ENCODE measurements around the gene RTN4. TPM values are rescaled to one million over a fixed set of nuclear protein-coding genes. Genes with fewer than 3 reads are reported as not detected.
"Not testable (repeated sequence)": the region's sequence is repeated elsewhere in the genome, so short reads cannot be mapped to it uniquely, and the experiment has no call there.

RTN4 gene
- total RNA-seq, 4 donors from 2014 or later = 119 to 205 (median 154) TPM

DNA sequence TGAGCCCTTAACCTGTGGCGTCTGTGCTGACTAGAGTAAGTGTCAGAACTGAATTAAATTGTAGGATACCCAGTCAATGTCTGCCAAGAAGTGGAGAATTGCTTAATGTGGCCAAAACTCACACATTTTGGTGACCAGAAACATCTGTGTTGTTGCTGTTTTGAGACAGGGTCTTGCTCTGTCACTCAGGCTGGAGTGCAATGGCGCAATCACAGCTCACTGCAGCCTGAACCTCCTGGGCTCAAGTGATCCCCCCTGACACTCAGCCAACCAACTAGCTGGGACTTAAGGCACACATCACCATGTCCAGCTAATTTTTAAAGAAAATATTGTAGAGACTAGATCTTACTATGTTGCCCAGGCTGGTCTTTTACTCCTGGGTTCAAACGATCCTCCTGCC, 34.4 kb upstream of the RTN4 start:
- Histone ChIP-seq H3K9me3 (no peaks in the 10 kb centered on the region), H3K27me3 (no peaks in the 10 kb centered on the region), H3K4me1 (no peaks in the 10 kb centered on the region), H3K36me3 (no peaks in the 10 kb centered on the region), H3K4me3 (no peak overlapping the region), H3K27ac (no peak overlapping the region)
- TF ChIP-seq POLR2A (IDR thresholded peaks at IDR 0.05) = no peak
- TF ChIP-seq, protein P1, sequence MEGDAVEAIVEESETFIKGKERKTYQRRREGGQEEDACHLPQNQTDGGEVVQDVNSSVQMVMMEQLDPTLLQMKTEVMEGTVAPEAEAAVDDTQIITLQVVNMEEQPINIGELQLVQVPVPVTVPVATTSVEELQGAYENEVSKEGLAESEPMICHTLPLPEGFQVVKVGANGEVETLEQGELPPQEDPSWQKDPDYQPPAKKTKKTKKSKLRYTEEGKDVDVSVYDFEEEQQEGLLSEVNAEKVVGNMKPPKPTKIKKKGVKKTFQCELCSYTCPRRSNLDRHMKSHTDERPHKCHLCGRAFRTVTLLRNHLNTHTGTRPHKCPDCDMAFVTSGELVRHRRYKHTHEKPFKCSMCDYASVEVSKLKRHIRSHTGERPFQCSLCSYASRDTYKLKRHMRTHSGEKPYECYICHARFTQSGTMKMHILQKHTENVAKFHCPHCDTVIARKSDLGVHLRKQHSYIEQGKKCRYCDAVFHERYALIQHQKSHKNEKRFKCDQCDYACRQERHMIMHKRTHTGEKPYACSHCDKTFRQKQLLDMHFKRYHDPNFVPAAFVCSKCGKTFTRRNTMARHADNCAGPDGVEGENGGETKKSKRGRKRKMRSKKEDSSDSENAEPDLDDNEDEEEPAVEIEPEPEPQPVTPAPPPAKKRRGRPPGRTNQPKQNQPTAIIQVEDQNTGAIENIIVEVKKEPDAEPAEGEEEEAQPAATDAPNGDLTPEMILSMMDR (IDR thresholded peaks at IDR 0.05) = no peak
- intact Hi-C loops (cut with DNase I; ENCODE audit: low total_unique reads) = no loop called here
- DNase-seq = no peak

DNA sequence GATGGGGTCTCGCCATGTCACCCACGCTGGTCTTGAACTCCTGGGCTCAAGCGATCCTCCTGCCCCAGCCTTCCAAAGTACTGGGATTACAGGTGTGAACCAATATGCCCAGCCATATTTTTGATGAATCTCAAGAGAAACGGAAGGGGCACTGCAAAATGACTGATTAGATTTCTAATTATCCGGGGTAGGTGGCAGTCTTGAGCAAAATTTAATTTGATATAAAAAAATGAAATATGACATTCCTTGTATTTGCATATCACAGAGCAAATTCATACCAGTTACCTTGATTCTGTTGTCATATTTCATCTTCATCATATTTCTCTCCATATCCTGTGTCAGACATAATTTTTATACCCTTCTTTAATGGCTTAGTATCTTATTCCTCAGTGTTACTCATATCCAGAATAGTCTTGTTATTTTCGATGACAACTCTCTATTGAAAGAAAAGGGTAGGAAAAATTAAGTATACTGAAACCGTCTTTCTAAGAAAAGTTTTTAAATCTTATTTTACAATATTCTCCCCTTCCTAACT, 30.0 kb upstream of the RTN4 start:
- no peaks in the 10 kb centered on the region for H3K9me3 ChIP-seq
- no peak for TF ChIP-seq POLR2A (IDR thresholded peaks at IDR 0.05)
- TF ChIP-seq, protein P1 (IDR thresholded peaks at IDR 0.05) = no peak
- no peaks in the 10 kb centered on the region for H3K4me1 ChIP-seq
- DNase-seq = no peak
- intact Hi-C loops (cut with DNase I; ENCODE audit: low total_unique reads) = no loop called here
- H3K27ac ChIP-seq = no peak overlapping the region
- no peak overlapping the region for H3K4me3 ChIP-seq
- H3K27me3 ChIP-seq = no peaks in the 10 kb centered on the region
- no peaks in the 10 kb centered on the region for H3K36me3 ChIP-seq

DNA sequence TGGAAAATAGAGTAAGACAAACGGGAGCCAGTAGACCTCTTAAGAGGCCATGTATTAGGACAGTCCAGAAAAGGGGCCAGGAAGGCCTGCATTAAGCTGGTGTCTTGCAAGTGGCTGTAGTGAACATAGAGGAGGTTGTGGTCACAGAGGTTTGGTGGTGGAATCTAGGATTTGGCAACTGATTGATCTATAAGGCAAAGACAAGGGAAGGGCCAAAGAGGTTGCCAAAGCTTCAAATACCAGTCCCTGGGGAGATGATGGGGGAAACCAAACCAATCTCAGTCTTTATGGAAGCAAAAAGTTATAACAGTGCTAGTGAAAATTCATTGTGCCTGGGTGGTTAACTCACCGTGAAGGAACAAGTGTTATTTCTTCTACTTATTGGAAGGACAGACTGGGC, 28.7 kb upstream of the RTN4 start:
- intact Hi-C loops (cut with DNase I; ENCODE audit: low total_unique reads) = no loop called here

DNA sequence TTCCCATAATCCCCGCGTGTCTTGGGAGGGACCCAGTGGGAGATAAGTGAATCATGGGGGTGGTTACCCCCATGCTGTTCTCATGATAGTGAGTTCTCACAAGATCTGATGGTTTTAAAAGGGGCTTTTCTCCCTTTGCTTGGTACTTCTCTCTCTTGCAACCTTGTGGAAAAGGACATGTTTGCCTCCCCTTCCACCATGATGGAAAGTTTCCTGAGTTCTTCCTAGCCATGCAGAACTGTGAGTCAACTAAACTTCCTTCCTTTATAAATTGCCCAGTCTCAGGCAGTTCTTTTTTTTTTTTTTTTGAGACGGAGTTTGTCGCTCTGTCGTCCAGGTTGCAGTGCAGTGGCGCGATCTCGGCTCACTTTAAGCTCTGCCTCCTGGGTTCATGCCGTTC, 26.5 kb upstream of the RTN4 start:
- Histone ChIP-seq H3K27ac (no peak overlapping the region), H3K27me3 (no peaks in the 10 kb centered on the region), H3K36me3 (no peaks in the 10 kb centered on the region), H3K9me3 (no peaks in the 10 kb centered on the region), H3K4me1 (no peaks in the 10 kb centered on the region), H3K4me3 (no peak overlapping the region)
- intact Hi-C loops (cut with DNase I; ENCODE audit: low total_unique reads) = no loop called here
- TF ChIP-seq, protein P1 (IDR thresholded peaks at IDR 0.05) = no peak
- no peak for TF ChIP-seq POLR2A (IDR thresholded peaks at IDR 0.05)
- DNase-seq = no peak

More for the DNA sequence above, 28.7 kb upstream of the RTN4 start:
- H3K27ac ChIP-seq = no peak overlapping the region
- no peaks in the 10 kb centered on the region for H3K27me3 ChIP-seq
- H3K4me1 ChIP-seq = no peaks in the 10 kb centered on the region
- H3K4me3 ChIP-seq = no peak overlapping the region
- no peak for DNase-seq
- no peaks in the 10 kb centered on the region for H3K9me3 ChIP-seq
- TF ChIP-seq POLR2A (IDR thresholded peaks at IDR 0.05) = no peak
- TF ChIP-seq, protein P1 (IDR thresholded peaks at IDR 0.05) = no peak
- H3K36me3 ChIP-seq = no peaks in the 10 kb centered on the region

DNA sequence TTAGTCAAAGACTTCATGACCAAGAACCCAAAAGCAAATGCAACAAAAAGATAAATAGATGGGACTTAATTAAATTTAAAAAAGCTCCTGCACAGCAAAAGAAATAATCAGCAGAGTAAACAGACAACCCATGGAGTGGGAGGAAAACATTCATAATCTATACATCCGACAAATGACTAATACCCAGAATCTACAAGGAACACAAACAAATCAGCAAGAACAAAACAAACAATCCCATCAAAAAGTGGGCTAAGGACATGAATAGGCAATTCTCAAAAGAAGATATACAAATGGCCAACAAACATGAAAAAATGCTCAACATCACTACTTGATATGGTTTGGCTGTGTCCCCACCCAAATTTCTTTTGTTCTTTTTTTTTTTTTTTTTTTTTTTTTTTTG, 25.8 kb upstream of the RTN4 start:
- intact Hi-C loops (cut with DNase I; ENCODE audit: low total_unique reads); H3K4me1 ChIP-seq: not testable (repeated sequence)

More for the DNA sequence above, 25.8 kb upstream of the RTN4 start:
- H3K27ac ChIP-seq, H3K9me3 ChIP-seq, H3K4me3 ChIP-seq, DNase-seq, H3K36me3 ChIP-seq, H3K27me3 ChIP-seq: not testable (repeated sequence)

All from uterus (tissue), 4 donors.